Stimulated activated CD8-positive, alpha-beta memory T cell treated with anti-CD3 and anti-CD28 coated beads, Interleukin-4, amount 100 ng/mL, for 24 hours (primary cell): ENCODE results near the gene AHCYL1.

ENCODE experiments used
- DNase-seq: peaks from one replicate; pipeline ENCODE4 v3.0.0-alpha.2; 2020; ENCODE audit warnings: low read depth

AHCYL1 gene

GRCh38 chr1:109976762-109977161 is 7.8 kb upstream of the AHCYL1 start:
- no peak for DNase-seq

DNA sequence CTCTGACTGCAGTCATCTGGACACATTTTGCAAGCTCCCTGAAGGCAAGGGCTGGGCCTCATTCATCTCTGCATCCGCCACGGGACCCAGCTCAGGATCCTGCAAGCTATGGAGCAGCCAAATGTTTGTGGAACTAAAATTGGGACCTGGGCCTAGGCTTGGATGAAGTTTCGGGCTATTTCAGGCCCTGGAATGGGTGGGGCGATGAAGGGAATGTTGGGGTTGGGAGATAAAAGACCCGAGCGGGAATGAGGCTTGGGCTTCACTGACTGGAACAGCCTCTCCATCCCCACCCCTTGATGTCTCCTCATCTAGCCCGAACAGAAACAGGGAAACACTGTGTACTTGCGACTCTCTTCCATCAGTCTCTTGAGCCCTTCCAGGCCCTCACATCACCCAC is 7.3 kb upstream of the AHCYL1 start:
- DNase-seq, result no peak

DNA sequence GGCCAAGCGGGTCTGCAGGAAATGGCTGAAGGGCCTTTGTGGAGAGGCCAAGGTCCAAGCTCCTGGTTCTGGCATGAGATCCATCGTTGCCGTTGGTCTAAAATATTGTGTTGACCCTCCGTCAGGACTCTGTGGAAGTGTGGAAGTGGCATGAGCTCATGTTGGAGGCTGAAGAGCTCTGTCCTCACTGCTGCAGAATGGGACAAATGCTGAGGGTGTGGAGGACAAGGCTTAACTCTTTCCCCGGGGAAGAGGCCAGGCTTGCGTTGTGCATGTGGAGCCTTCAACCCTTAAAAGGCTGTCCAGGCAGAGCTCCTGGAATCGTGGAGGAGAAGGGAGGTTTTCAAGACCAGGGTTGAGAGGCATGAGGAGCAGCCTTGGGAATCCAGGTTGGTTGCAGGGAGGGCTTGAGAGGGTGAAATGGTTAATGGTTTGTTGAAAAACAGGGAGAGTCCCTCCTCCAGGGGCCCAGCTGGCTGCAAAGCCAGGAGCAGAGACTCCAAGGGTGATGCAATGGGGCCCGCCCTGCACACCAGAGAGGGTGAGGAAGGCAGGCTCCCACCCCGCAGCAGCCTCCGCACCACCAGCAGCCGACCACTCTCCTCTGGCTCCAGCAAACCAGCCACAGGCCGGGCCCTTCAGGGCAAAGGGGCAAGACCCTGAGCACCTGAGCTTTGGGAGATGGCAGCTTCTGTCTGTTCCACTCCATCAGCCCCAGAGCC is 6.7 kb upstream of the AHCYL1 start:
- DNase-seq, result no peak

GRCh38 chr1:109978761-109979488 is 5.6 kb upstream of the AHCYL1 start:
- DNase-seq, result no peak

DNA sequence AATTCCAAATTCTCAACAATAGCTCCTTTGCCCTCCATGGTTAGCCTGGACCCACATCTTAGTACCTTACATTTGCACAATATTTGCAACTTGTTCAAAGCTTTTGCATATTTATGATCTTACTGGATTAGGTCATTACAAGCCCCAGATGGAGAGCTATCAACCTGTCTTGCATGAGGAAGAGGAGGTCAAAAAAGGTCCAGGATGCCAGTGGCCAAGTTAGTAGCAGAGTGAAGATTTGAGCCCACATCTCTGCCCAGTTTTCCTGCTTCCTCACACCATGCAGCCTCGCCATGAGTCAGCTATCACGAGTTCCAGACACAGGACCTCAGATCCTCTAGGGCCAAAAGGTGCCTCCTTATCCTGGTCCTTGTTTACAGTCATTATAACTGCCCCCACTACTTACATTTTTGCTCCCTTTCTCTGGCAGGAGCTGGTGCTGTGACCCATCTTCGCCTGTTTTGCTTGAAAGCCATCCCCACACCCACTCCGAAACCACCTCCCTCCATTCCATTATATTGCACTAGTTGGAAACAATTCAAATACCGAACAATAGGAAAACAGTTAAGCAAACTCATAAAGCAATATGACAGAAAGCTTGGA is 5.0 kb upstream of the AHCYL1 start:
- no peak for DNase-seq

- DNase-seq, result no peak
These were observed 4.1 kb upstream of the AHCYL1 start for GRCh38 chr1:109980324-109981003.

DNA sequence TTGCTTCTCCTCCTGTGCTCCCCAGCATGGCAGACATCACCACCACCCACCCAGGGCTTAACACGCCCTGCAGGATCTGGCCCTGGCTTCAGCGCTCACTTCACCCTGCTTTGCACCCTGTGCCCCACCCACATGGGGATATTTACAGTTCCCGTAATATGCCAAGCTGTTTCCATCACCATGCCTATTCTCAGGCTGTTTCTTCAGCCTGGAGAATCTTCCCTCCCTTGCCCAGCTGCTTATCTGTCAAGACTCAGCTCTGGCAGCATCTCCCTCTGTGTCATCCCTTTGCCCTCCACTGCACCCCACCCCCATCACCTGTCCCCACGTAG is 3.6 kb upstream of the AHCYL1 start:
- DNase-seq, result no peak

DNA sequence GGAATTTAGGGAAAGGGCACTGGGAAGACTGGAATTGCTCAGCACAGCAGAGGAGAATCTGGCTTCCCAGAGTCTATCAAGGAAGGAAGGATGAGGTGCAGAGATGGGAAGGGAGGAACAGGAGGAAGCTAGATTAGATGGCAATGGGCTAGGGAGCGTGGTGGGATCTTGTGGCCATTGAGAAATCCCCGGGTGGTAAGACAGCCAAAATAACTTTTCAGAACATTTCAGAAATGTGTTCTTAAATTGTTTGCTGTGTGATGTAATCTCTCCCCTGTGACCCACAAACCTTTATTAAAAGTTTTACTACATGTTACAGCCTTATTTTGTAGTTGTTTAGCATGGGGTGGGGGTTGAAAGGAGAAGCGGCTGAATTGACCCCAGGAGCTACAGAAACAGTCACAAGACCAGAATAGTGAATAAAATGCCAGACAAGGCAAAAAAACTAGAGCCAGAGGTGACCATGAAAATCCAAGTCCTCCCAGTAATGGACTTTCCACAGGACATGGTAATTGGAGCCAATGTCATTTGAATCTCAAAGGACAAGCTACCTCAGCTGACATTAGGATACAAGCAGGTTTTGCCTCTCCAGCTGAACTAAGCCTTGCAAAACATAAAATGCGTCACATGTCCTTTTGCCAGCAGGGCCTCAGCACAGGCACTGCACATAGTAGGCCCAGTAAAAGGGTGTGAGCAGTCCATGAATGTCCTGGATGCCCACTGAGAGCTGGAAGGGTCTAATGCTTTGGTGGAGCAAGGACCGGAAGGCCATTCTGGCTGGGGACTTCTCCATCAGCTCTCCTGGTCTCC is 980 bp upstream of the AHCYL1 start:
- no peak for DNase-seq

- no peak for DNase-seq
These were observed 442 bp upstream of the AHCYL1 start for GRCh38 chr1:109984190-109984455.

- no peak for DNase-seq
These were observed 885 bp downstream of the AHCYL1 start for GRCh38 chr1:109985247-109986053.

GRCh38 chr1:109986054-109986444 is 1.5 kb downstream of the AHCYL1 start:
- DNase-seq, result no peak

DNA sequence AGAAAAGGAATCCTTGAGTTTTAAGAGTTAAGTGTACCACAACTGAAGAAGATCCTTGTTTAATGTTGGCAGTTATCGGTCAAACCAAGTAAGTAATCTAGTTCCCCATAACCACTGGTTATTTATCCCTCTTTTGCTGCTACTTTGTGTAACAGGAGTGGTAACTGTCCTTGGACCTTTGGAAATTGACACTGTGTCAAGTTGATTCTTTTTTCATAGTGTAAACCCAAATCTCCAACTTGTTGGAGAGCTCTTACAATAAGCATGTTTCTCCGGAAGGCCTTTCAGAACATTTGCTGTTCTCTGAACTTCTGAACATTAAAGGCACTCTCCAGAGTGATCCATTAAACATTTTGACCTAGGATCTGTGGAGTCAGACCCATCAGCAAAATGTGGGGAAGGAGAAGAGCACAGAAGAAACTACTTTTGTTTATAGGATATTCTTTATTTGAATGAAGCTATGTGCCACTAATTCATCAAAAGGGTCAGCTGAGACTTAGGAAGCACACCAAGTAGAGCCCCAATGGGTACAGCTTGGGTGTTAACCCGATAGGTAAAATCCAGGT is 3.9 kb downstream of the AHCYL1 start:
- DNase-seq, result no peak

- DNase-seq, result no peak
These were observed 5.1 kb downstream of the AHCYL1 start for GRCh38 chr1:109989506-109990301.

DNA sequence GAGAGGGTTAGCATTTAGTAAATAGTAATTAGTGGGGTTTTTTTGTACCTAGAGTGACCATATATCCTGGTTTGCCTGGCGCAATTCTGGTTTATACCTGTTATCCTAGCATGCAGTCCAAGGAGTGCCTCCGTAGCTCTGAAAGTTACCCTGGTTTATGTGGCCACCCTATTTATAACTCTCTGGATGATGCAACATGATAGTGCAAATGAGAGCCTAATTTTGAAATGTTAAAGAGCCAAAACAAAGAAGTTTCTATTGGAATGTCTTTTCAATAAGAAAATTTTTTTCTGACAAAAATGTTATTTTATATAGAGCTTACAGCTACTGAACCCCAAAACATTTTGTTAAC is 5.7 kb downstream of the AHCYL1 start:
- no peak for DNase-seq

DNA sequence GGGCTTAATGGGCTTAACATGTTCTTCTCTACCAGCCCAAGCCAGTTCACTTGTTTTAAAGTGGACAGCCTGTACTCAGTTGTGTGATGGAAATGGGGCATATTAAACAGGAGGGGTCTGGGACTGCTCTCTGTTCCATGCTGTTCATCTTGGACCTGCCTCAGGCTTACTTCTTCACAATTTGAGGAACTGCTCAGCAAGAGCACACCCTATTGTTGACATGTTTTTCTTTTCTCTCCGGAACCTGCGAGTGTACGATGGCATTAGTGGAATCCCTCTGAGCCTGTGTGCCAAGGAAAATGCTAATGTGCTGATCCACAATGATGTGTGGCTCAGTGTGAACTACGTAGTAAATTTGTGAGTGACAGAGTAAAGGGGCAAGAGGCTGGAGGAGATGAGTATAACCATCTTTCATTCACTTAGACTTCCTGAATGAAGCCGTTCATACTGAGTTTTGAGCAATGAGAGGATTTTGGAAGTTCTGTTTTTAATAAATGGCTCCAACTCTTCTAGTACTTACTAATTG is 6.9 kb downstream of the AHCYL1 start:
- DNase-seq, result no peak

GRCh38 chr1:109993885-109994284 is 9.3 kb downstream of the AHCYL1 start:
- no peak for DNase-seq

GRCh38 chr1:109994654-109995053 is 10.1 kb downstream of the AHCYL1 start:
- DNase-seq, result no peak

- DNase-seq, result no peak
These were observed 11.0 kb downstream of the AHCYL1 start for GRCh38 chr1:109995536-109995935.

- DNase-seq, result no peak
These were observed 11.9 kb downstream of the AHCYL1 start for GRCh38 chr1:109996476-109996875.

- DNase-seq, result no peak
These were observed 12.8 kb downstream of the AHCYL1 start for GRCh38 chr1:109997204-109997866.
